Keratinocyte (primary cell): ENCODE results near the gene UQCR10. TPM values are rescaled to one million over a fixed set of nuclear protein-coding genes. Genes with fewer than 3 reads are reported as not detected.

Experiments
- DNase-seq: peaks from one replicate; pipeline ENCODE4 v3.0.0-alpha.2; 2011; ENCODE audit warnings: low read depth, missing footprints, low spot score
- FAIRE-seq: peaks from 2 replicates; lab custom pipeline; 2011; peaks lifted over from hg19 to GRCh38; lab: Jason Lieb, UNC
- H2AFZ ChIP-seq: 2 replicates; pipeline ENCODE4 v1.6.0; 2012; ENCODE audit warnings: low read length, control low read depth, inconsistent platforms; ENCODE audit not compliant: control insufficient read depth
- H3K27ac ChIP-seq: 2 replicates; pipeline ENCODE4 v1.5.1; 2011; ENCODE audit warnings: low read length; ENCODE audit not compliant: control insufficient read depth, insufficient read depth
- H3K27me3 ChIP-seq: 3 replicates; pipeline ENCODE4 v1.6.0; 2011; ENCODE audit warnings: low read length; ENCODE audit not compliant: control insufficient read depth, insufficient read depth; ENCODE audit errors: extremely low read depth
- H3K36me3 ChIP-seq, 2 experiments: 2 replicates in 1 of 2; 3 replicates in 1 of 2; pipeline ENCODE4 v1.5.1; 2011; ENCODE audit warnings: low read length in 2 of 2, mild to moderate bottlenecking in 1 of 2; ENCODE audit not compliant: control insufficient read depth in 2 of 2, insufficient read depth in 2 of 2; ENCODE audit errors: extremely low read depth in 1 of 2
- H3K4me1 ChIP-seq: 3 replicates; pipeline ENCODE4 v1.5.1; 2011; ENCODE audit warnings: low read length; ENCODE audit not compliant: control insufficient read depth, insufficient read depth; ENCODE audit errors: extremely low read depth
- H3K4me2 ChIP-seq: 3 replicates; pipeline ENCODE4 v1.6.0; 2011; ENCODE audit warnings: low read depth, low read length; ENCODE audit not compliant: control insufficient read depth, insufficient read depth; ENCODE audit errors: extremely low read depth
- H3K4me3 ChIP-seq, 3 experiments: fragments of 200-600 bp in 1 of 3; sonication (generic) in 1 of 3; 2 replicates in 2 of 3; 3 replicates in 1 of 3; pipeline ENCODE4 v1.5.1; 2011 to 2016; ENCODE audit warnings: low read length in 3 of 3, mild to moderate bottlenecking in 3 of 3, control low read depth in 2 of 3, inconsistent platforms in 1 of 3, low read depth in 1 of 3, mixed read lengths in 1 of 3, mixed run types in 1 of 3, moderate library complexity in 1 of 3; ENCODE audit not compliant: control insufficient read depth in 2 of 3, insufficient read depth in 2 of 3; ENCODE audit errors: extremely low read depth in 1 of 3
- H3K79me2 ChIP-seq: 2 replicates; pipeline ENCODE4 v1.6.0; 2012; ENCODE audit warnings: low read length; ENCODE audit not compliant: control insufficient read depth, insufficient read depth
- H3K9ac ChIP-seq: 3 replicates; pipeline ENCODE4 v1.6.0; 2011; ENCODE audit warnings: low read length; ENCODE audit not compliant: control insufficient read depth, insufficient read depth; ENCODE audit errors: extremely low read depth
- H3K9me1 ChIP-seq: 3 replicates; pipeline ENCODE4 v1.6.0; 2011; ENCODE audit warnings: low read length; ENCODE audit not compliant: control insufficient read depth, insufficient read depth; ENCODE audit errors: extremely low read depth
- H3K9me3 ChIP-seq: 2 replicates; pipeline ENCODE4 v1.5.1; 2012; ENCODE audit warnings: low read depth, low read length; ENCODE audit not compliant: control insufficient read depth
- H4K20me1 ChIP-seq: 3 replicates; pipeline ENCODE4 v1.6.0; 2011; ENCODE audit warnings: low read length; ENCODE audit not compliant: control insufficient read depth, insufficient read depth; ENCODE audit errors: extremely low read depth
- CTCF ChIP-seq, 3 experiments: IDR thresholded peaks in 1 of 3; conservative IDR thresholded peaks in 1 of 3; optimal IDR thresholded peaks in 1 of 3; 2 replicates in 2 of 3; 3 replicates in 1 of 3; pipeline versions ENCODE3 to v1.5.1; 2011; ENCODE audit warnings: low read length in 3 of 3, mild to moderate bottlenecking in 3 of 3, moderate library complexity in 2 of 3, control low read depth in 1 of 3, inconsistent platforms in 1 of 3; ENCODE audit not compliant: insufficient read depth in 2 of 3; ENCODE audit errors: extremely low read depth in 1 of 3
- EZH2 ChIP-seq: IDR thresholded peaks from one replicate; pipeline ENCODE4 v1.6.1; 2012; ENCODE audit warnings: inconsistent platforms, mild to moderate bottlenecking, low read length, moderate library complexity
- dilution Hi-C: fragments of 300-500 bp; cut with MboI; formaldehyde crosslinking; loops from one replicate; pipeline ENCODE4 v1.7.0; 2020; ENCODE audit warnings: low sequenced_read_pairs; ENCODE audit not compliant: extremely low pct_ligation_motif_present
- polyA plus RNA-seq, 5 experiments: library from polyadenylated mRNA; depleted of rRNA in 3 of 5; stranded (reverse) in 3 of 5; stranded (forward) in 1 of 5; unstranded in 1 of 5; fragments of >200 nt; gene quantifications; 1 replicate in 1 of 5; 2 replicates in 3 of 5; 3 replicates in 1 of 5; pipeline versions ENCODE4 v1.2.1 to v1.2.3, GENCODE V29; 2011 to 2012; ENCODE audit warnings: missing spikeins in 2 of 5, low read depth in 1 of 5, low replicate concordance in 1 of 5
- small RNA-seq, 3 experiments: library from RNA; depleted of rRNA; stranded (forward); fragments of <200 nt; gene quantifications; one replicate each; pipeline ENCODE3, GENCODE V24; 2012; ENCODE audit warnings: low read depth in 3 of 3, low replicate concordance in 1 of 3; ENCODE audit not compliant: insufficient read length in 3 of 3

UQCR10 gene
- polyA plus RNA-seq, 1 donor (not counting 4 experiments of a cell fraction or from before 2014, with no cell fraction given) = 161 TPM

- Histone ChIP-seq H3K9me3 (no peaks in the 10 kb centered on the region), H3K36me3 (peaks cover 8 to 32% of the 10 kb centered on the region in 2 experiments), H3K9ac (no peak overlapping the region), H3K79me2 (no peaks in the 10 kb centered on the region), H3K4me2 (no peak overlapping the region), H3K4me3 (no peak overlapping the region), H3K27ac (no peak overlapping the region), H2AFZ (no peak overlapping the region), H3K4me1 (peaks cover 35% of the 10 kb centered on the region), H3K9me1 (peaks cover 7% of the 10 kb centered on the region), H3K27me3 (no peaks in the 10 kb centered on the region), H4K20me1 (no peaks in the 10 kb centered on the region)
- DNase-seq (no peak), FAIRE-seq (no peak)
- TF ChIP-seq CTCF (optimal IDR thresholded peaks at IDR 0.05 in 1 of 3, IDR thresholded peaks at IDR 0.05 in 1 of 3, conservative IDR thresholded peaks at IDR 0.05 in 1 of 3; ENCODE audit: extremely low read depth in 1 of 3, insufficient read depth in 2 of 3, low read length in 3 of 3) (no peak), EZH2 (no peak)
- dilution Hi-C loops = no loop called here
Observed at GRCh38 chr22:29819501-29819900, 52.3 kb downstream of the UQCR10 start.

Small RNA genes within 50 kb of the gene (small RNA-seq; reads per million reads assigned to genes)
- 0 reads per million in 3 experiments for gene RF00019

Other genes with a start within 250 kb of the UQCR10 start
- 34.1 to 35.6 TPM (median 35.4 TPM) in 3 replicates for gene THOC5, start 213.6 kb upstream of the UQCR10 start, polyA plus RNA-seq
- gene NIPSNAP1, start 186.3 kb upstream of the UQCR10 start, polyA plus RNA-seq = 58.3 to 63.1 TPM (median 61.3 TPM) in 3 replicates
- gene NF2, start 163.7 kb upstream of the UQCR10 start, polyA plus RNA-seq = 23.2 to 112 TPM (median 50.2 TPM) in 3 replicates
- not detected in 3 replicates for gene CABP7, start 47.4 kb upstream of the UQCR10 start, polyA plus RNA-seq
- 11.1 to 16.6 TPM (median 11.4 TPM) in 3 replicates for gene ZMAT5, start 362 bp upstream of the UQCR10 start, polyA plus RNA-seq
- gene ASCC2, start 70.9 kb downstream of the UQCR10 start, polyA plus RNA-seq = 50.7 to 53.0 TPM (median 51.3 TPM) in 3 replicates
- gene MTMR3, start 115.8 kb downstream of the UQCR10 start, polyA plus RNA-seq = 16.4 to 22.1 TPM (median 16.5 TPM) in 3 replicates